MM.1S (cell line): ENCODE results near the gene TPM3.
"Not testable (repeated sequence)": the region's sequence is repeated elsewhere in the genome, so short reads cannot be mapped to it uniquely, and the experiment has no call there.

ENCODE experiments used
- EZH2 ChIP-seq: fragments of 300-600 bp; sonication (generic); optimal IDR thresholded peaks from 2 replicates; pipeline ENCODE3; 2017; ENCODE audit warnings: low read depth, mild to moderate bottlenecking, antibody characterized with exemption, low read length, mixed read lengths
- EZH2phosphoT487 ChIP-seq: fragments of 300-600 bp; sonication (generic); IDR thresholded peaks from 2 replicates; pipeline ENCODE4 v1.6.1; 2018; ENCODE audit warnings: antibody characterized with exemption, low read length
- TF ChIP-seq, protein P1 (sequence below): fragments of 300-600 bp; sonication (generic); IDR thresholded peaks from 2 replicates; pipeline ENCODE4 v1.5.1; 2016; ENCODE audit warnings: antibody characterized with exemption, low read length, mixed read lengths

DNA sequence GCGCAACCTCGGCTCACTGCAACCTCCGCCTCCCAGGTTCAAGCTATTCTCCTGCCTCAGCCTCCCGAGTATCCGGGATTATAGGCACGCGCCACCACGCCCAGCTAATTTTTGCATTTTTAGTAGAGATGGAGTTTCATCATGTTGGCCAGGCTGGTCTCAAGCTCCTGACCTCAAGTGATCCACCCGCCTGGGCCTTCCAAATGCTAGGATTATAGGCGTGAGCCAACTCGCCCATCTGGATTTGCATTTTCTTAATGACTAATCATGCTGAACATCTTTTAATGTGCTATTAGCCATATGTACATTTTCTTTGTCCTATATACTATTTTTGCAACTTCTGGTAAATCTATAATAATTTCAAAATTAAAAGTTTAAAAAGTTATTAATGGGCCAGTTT, 68.7 kb downstream of the TPM3 start:
- TF ChIP-seq EZH2, EZH2phosphoT487: not testable (repeated sequence)
- TF ChIP-seq, protein P1, sequence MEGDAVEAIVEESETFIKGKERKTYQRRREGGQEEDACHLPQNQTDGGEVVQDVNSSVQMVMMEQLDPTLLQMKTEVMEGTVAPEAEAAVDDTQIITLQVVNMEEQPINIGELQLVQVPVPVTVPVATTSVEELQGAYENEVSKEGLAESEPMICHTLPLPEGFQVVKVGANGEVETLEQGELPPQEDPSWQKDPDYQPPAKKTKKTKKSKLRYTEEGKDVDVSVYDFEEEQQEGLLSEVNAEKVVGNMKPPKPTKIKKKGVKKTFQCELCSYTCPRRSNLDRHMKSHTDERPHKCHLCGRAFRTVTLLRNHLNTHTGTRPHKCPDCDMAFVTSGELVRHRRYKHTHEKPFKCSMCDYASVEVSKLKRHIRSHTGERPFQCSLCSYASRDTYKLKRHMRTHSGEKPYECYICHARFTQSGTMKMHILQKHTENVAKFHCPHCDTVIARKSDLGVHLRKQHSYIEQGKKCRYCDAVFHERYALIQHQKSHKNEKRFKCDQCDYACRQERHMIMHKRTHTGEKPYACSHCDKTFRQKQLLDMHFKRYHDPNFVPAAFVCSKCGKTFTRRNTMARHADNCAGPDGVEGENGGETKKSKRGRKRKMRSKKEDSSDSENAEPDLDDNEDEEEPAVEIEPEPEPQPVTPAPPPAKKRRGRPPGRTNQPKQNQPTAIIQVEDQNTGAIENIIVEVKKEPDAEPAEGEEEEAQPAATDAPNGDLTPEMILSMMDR: not testable (repeated sequence)
